Prostate gland (tissue), 2 donors: ENCODE measurements around the gene SLC34A1. TPM values are rescaled to one million over a fixed set of nuclear protein-coding genes. Genes with fewer than 3 reads are reported as not detected.
"Not testable (repeated sequence)": the region's sequence is repeated elsewhere in the genome, so short reads cannot be mapped to it uniquely, and the experiment has no call there.

Experiments
- DNase-seq: peaks from one replicate; pipeline ENCODE4 v3.0.0-alpha.2; 2019; ENCODE audit warnings: low spot score
- H3K27ac ChIP-seq, 2 donors: fragments of 200-600 bp; sonication (generic); 2 replicates each; pipeline ENCODE4 v1.5.1; 2017 to 2019
- H3K27me3 ChIP-seq: fragments of 200-600 bp; sonication (generic); replicated peaks from 2 replicates; pipeline ENCODE4 v1.5.1; 2019; ENCODE audit not compliant: insufficient read depth
- H3K36me3 ChIP-seq, 2 donors: fragments of 200-600 bp; sonication (generic); 1 replicate in 1 of 2; 2 replicates in 1 of 2; pipeline versions ENCODE4 v1.5.1 to v1.8.1; 2017 to 2019
- H3K4me1 ChIP-seq: fragments of 200-600 bp; sonication (generic); replicated peaks from 2 replicates; pipeline ENCODE4 v1.5.1; 2019
- H3K4me3 ChIP-seq, 2 donors: fragments of 200-600 bp; sonication (generic); 2 replicates each; pipeline ENCODE4 v1.5.1; 2017 to 2019
- H3K9me3 ChIP-seq: fragments of 200-600 bp; sonication (generic); 2 replicates; pipeline ENCODE4 v1.5.1; 2017
- POLR2A ChIP-seq: fragments of 450-650 bp; IDR thresholded peaks from one replicate; pipeline ENCODE4 v1.6.1; 2016; ENCODE audit warnings: antibody characterized with exemption, mild to moderate bottlenecking
- POLR2AphosphoS5 ChIP-seq: sonication (generic); formaldehyde crosslinking; IDR thresholded peaks from one replicate; pipeline ENCODE4 v1.6.1; 2017; ENCODE audit warnings: antibody characterized with exemption
- WGBS: methylation state at CpG from one replicate; pipeline ENCODE4 v1.1.5; 2018; 5-methylcytosine and 5-hydroxymethylcytosine counted together
- intact Hi-C: fragments of 100-400 bp; cut with DNase I; formaldehyde crosslinking; loops from one replicate; pipeline ENCODE4 v1.14.2; 2022
- total RNA-seq, 2 donors: library from RNA; depleted of rRNA; stranded (reverse); fragments of >200 nt; gene quantifications; one replicate each; pipeline ENCODE4 v1.1.0, GENCODE V29; 2016
- TF ChIP-seq, protein P1 (sequence below), 4 experiments: fragments of 200-600 bp in 2 of 4; fragments of 450-650 bp in 2 of 4; sonication (generic) in 2 of 4; IDR thresholded peaks; 1 replicate in 3 of 4; 2 replicates in 1 of 4; pipeline ENCODE4 v1.5.1; 2016 to 2019; ENCODE audit warnings: antibody characterized with exemption in 4 of 4, mild to moderate bottlenecking in 2 of 4, moderate library complexity in 2 of 4

Gene SLC34A1
- total RNA-seq, 2 donors from 2014 or later, result not detected

- no peaks in the 10 kb centered on the region for H3K27me3 ChIP-seq
- intact Hi-C loops, result no loop called here
- H3K36me3 ChIP-seq, result peaks cover 6 to 19% of the 10 kb centered on the region in 2 donors
- 84% methylated on average over 22 of the region's 22 CpGs for WGBS
- H3K4me1 ChIP-seq, result no peaks in the 10 kb centered on the region
- no peak overlapping the region for H3K4me3 ChIP-seq
- TF ChIP-seq POLR2AphosphoS5 (no peak), POLR2A (no peak)
- TF ChIP-seq, protein P1, sequence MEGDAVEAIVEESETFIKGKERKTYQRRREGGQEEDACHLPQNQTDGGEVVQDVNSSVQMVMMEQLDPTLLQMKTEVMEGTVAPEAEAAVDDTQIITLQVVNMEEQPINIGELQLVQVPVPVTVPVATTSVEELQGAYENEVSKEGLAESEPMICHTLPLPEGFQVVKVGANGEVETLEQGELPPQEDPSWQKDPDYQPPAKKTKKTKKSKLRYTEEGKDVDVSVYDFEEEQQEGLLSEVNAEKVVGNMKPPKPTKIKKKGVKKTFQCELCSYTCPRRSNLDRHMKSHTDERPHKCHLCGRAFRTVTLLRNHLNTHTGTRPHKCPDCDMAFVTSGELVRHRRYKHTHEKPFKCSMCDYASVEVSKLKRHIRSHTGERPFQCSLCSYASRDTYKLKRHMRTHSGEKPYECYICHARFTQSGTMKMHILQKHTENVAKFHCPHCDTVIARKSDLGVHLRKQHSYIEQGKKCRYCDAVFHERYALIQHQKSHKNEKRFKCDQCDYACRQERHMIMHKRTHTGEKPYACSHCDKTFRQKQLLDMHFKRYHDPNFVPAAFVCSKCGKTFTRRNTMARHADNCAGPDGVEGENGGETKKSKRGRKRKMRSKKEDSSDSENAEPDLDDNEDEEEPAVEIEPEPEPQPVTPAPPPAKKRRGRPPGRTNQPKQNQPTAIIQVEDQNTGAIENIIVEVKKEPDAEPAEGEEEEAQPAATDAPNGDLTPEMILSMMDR (IDR thresholded peaks at IDR 0.05), result no peak
- H3K9me3 ChIP-seq, result no peaks in the 10 kb centered on the region
- DNase-seq, result no peak
- H3K27ac ChIP-seq, result no peak overlapping the region
Observed at GRCh38 chr5:177338251-177339106, 45.8 kb upstream of the SLC34A1 start.

GRCh38 chr5:177339107-177339638, 45.1 kb upstream of the SLC34A1 start:
- intact Hi-C loops, result no loop called here
- Histone ChIP-seq H3K36me3 (peaks cover 3 to 12% of the 10 kb centered on the region in 2 donors), H3K27ac (no peak overlapping the region), H3K9me3 (no peaks in the 10 kb centered on the region), H3K4me1 (no peaks in the 10 kb centered on the region), H3K27me3 (no peaks in the 10 kb centered on the region), H3K4me3 (no peak overlapping the region)
- WGBS, result 69% methylated on average over 11 of the region's 11 CpGs
- no peak for DNase-seq
- TF ChIP-seq POLR2A (no peak), POLR2AphosphoS5 (no peak)
- TF ChIP-seq, protein P1 (IDR thresholded peaks at IDR 0.05), result no peak

DNA sequence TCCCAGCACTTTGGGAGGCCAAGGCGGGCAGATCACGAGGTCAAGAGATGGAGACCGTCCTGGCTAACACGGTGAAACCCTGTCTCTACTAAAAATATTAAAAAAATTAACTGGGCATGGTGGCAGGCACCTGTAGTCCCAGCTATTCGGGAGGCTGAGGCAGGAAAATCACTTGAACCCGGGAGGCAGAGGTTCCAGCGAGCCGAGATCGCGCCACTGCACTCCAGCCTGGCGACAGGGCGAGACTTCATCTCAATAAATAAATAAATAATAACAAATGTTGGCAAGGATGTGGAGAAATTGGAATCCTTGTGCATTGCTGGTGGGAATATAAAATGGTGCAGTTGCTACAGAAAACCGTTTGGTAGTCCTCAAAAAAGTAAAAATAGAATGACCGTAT, 41.2 kb upstream of the SLC34A1 start:
- H3K4me1 ChIP-seq, H3K4me3 ChIP-seq, DNase-seq, H3K27ac ChIP-seq, H3K27me3 ChIP-seq, intact Hi-C loops, H3K36me3 ChIP-seq, H3K9me3 ChIP-seq: not testable (repeated sequence)
- WGBS, result 95% methylated on average over 14 of the region's 14 CpGs

DNA sequence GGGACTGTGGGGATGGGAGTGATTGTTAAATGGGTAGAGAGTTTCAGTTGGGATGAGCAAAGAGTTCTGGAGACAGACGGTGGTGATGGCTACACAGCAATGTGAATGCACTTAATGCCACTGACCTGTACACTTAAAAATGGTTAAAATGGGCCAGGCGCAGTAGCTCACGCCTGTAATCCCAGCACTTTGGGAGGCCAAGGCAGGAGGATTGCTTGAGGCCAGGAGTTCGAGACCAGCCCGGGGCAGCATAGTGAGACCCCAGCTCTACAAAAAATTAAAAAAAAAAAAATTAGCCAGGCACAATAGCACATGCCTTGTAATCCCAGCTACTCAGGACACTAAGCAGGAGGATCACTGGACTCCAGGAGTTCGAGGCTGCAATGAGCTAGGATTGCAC, 40.5 kb upstream of the SLC34A1 start:
- H3K27me3 ChIP-seq, result no peaks in the 10 kb centered on the region

DNA sequence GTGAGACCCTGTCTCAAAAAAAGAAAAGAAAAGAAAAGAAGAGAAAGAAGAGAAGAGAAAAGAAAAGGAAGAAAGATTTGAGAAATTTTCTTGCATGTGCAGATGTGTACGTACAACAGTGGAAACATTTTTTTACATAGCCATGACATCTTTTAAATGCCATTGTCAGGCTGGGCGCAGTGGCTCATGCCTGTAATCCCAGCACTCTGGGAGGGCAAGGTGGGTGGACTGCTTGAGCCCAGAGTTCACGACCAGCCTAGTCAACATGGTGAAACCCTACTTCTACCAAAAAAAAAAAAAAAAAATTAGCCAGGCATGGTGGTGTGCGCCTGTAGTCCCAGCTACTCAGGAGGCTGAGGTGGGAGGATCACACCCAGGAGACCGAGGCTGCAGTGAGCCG, 39.3 kb upstream of the SLC34A1 start:
- no peak for TF ChIP-seq POLR2A
- TF ChIP-seq, protein P1 (IDR thresholded peaks at IDR 0.05), result no peak
- no peak for TF ChIP-seq POLR2AphosphoS5
- no peak for DNase-seq
- 94% methylated on average over 6 of the region's 6 CpGs for whole genome bisulfite sequencing
- Histone ChIP-seq H3K4me1 (peaks cover 7% of the 10 kb centered on the region), H3K27ac (no peak overlapping the region), H3K9me3 (no peaks in the 10 kb centered on the region), H3K4me3 (no peak overlapping the region), H3K27me3 (no peaks in the 10 kb centered on the region), H3K36me3 (no peaks in the 10 kb centered on the region)
- intact Hi-C loops, result no loop called here

More for the DNA sequence above, 40.5 kb upstream of the SLC34A1 start:
- Histone ChIP-seq H3K27ac (no peak overlapping the region), H3K4me1 (no peaks in the 10 kb centered on the region), H3K9me3 (no peaks in the 10 kb centered on the region), H3K4me3 (no peak overlapping the region), H3K36me3 (no peaks in the 10 kb centered on the region)
- TF ChIP-seq POLR2A (no peak), POLR2AphosphoS5 (no peak)
- TF ChIP-seq, protein P1 (IDR thresholded peaks at IDR 0.05), result no peak
- no peak for DNase-seq
- intact Hi-C loops, result no loop called here
- 92% methylated on average over 6 of the region's 6 CpGs for WGBS
